ENCODE results near the gene CTLA4.
"Not testable (repeated sequence)": the region's sequence is repeated elsewhere in the genome, so short reads cannot be mapped to it uniquely, and the experiment has no call there.

The CTLA4 gene

GRCh38 chr2:203858176-203858575 lies 9.4 kb upstream of the CTLA4 start:
- peak in 1 of 2 donors; percentile 30 for DNase-seq

GRCh38 chr2:203859030-203859789 lies 8.4 kb upstream of the CTLA4 start:
- DNase-seq = no peak

GRCh38 chr2:203861197-203861596 lies 6.4 kb upstream of the CTLA4 start:
- DNase-seq = no peak

- no peak for DNase-seq
These were observed 6.0 kb upstream of the CTLA4 start for GRCh38 chr2:203861607-203862006.

GRCh38 chr2:203869223-203870042 lies 1.9 kb downstream of the CTLA4 start:
- peak; percentile 44 to 55 for DNase-seq

GRCh38 chr2:203870481-203870880 lies 2.9 kb downstream of the CTLA4 start:
- peak; percentile 38 to 51 for DNase-seq

GRCh38 chr2:203870941-203871340 lies 3.4 kb downstream of the CTLA4 start:
- no peak for DNase-seq

GRCh38 chr2:203871371-203871983 lies 3.9 kb downstream of the CTLA4 start:
- DNase-seq = peak in 1 of 2 donors; percentile 39

GRCh38 chr2:203873461-203873860 lies 5.9 kb downstream of the CTLA4 start:
- no peak for DNase-seq

GRCh38 chr2:203873921-203874631 lies 6.5 kb downstream of the CTLA4 start:
- DNase-seq = no peak

- peak in 1 of 2 donors; percentile 41 for DNase-seq
These were observed 7.9 kb downstream of the CTLA4 start for GRCh38 chr2:203875471-203875870.

GRCh38 chr2:203876328-203876727 lies 8.8 kb downstream of the CTLA4 start:
- DNase-seq = no peak

- DNase-seq = no peak
These were observed 10.5 kb downstream of the CTLA4 start for GRCh38 chr2:203878063-203878462.

- DNase-seq = no peak
These were observed 13.1 kb downstream of the CTLA4 start for GRCh38 chr2:203880557-203881125.

GRCh38 chr2:203881185-203881584 lies 13.6 kb downstream of the CTLA4 start:
- DNase-seq = not testable (repeated sequence)

GRCh38 chr2:203882551-203882950 lies 15.0 kb downstream of the CTLA4 start:
- DNase-seq = no peak

- DNase-seq = peak in 1 of 2 donors; percentile 54
These were observed 19.1 kb downstream of the CTLA4 start for GRCh38 chr2:203886661-203887151.

- no peak for DNase-seq
These were observed 20.1 kb downstream of the CTLA4 start for GRCh38 chr2:203887677-203888076.

GRCh38 chr2:203889542-203889941 lies 22.0 kb downstream of the CTLA4 start:
- no peak for DNase-seq

- no peak for DNase-seq
These were observed 22.4 kb downstream of the CTLA4 start for GRCh38 chr2:203889944-203890343.

- no peak for DNase-seq
These were observed 23.2 kb downstream of the CTLA4 start for GRCh38 chr2:203890733-203891132.

GRCh38 chr2:203891474-203891873 lies 23.9 kb downstream of the CTLA4 start:
- peak; percentile 48 to 63 for DNase-seq
